Measurements from ENCODE around the gene MFSD6. TPM values are rescaled to one million over a fixed set of nuclear protein-coding genes. Genes with fewer than 3 reads are reported as not detected.

MFSD6 gene
- total RNA-seq, 1 donor from 2014 or later = 0.37 TPM

GRCh38 chr2:190517468-190517867, 109.3 kb downstream of the MFSD6 start:
- TF ChIP-seq CTCF (IDR thresholded peaks at IDR 0.05) (no peak), EZH2 (IDR thresholded peaks at IDR 0.05) (no peak), EZH2phosphoT487 (IDR thresholded peaks at IDR 0.05) (no peak)
- no peak overlapping the region for H2AFZ ChIP-seq (replicated peaks)
- H3K4me2 ChIP-seq = no peak overlapping the region
- no peak overlapping the region for H3K27ac Mint-ChIP-seq
- no peaks in the 10 kb centered on the region for H3K27me3 ChIP-seq
- H3K4me1 Mint-ChIP-seq = peaks cover 4% of the 10 kb centered on the region
- no peaks in the 10 kb centered on the region for H3K36me3 ChIP-seq
- no peak for DNase-seq (ENCODE audit: low spot score)
- no peak overlapping the region for H3K4me3 ChIP-seq
- no peak overlapping the region for H3K4me3 Mint-ChIP-seq
- no peaks in the 10 kb centered on the region for H3K79me2 ChIP-seq (ENCODE audit: low read depth)
- no peaks in the 10 kb centered on the region for H3K4me1 ChIP-seq
- no peaks in the 10 kb centered on the region for H3K9me3 ChIP-seq (ENCODE audit: low read depth)
- H4K20me1 ChIP-seq (ENCODE audit: low read depth) = no peaks in the 10 kb centered on the region
- H3K9ac ChIP-seq = no peak overlapping the region
- no peaks in the 10 kb centered on the region for H3K36me3 Mint-ChIP-seq
- H3F3A ChIP-seq (ENCODE audit: low read depth) = no peaks in the 10 kb centered on the region
- H3K27ac ChIP-seq = no peak overlapping the region
- no peaks in the 10 kb centered on the region for H3K27me3 Mint-ChIP-seq (ENCODE audit: insufficient read depth, low read depth)
- H3K9me3 Mint-ChIP-seq = no peaks in the 10 kb centered on the region

- DNase-seq (ENCODE audit: low spot score) = no peak
- Histone ChIP-seq H3F3A (ENCODE audit: low read depth) (no peaks in the 10 kb centered on the region), H3K4me3 (no peak overlapping the region), H2AFZ (replicated peaks) (no peak overlapping the region), H3K4me1 (no peaks in the 10 kb centered on the region), H3K4me2 (no peak overlapping the region), H3K9ac (no peak overlapping the region), H3K79me2 (ENCODE audit: low read depth) (no peaks in the 10 kb centered on the region), H3K27me3 (no peaks in the 10 kb centered on the region), H3K27ac (no peak overlapping the region), H4K20me1 (ENCODE audit: low read depth) (no peaks in the 10 kb centered on the region), H3K36me3 (no peaks in the 10 kb centered on the region), H3K9me3 (ENCODE audit: low read depth) (no peaks in the 10 kb centered on the region)
- Mint-ChIP-seq H3K27ac (no peak overlapping the region), H3K4me1 (peaks cover 4% of the 10 kb centered on the region), H3K9me3 (no peaks in the 10 kb centered on the region), H3K27me3 (ENCODE audit: insufficient read depth, low read depth) (no peaks in the 10 kb centered on the region), H3K36me3 (no peaks in the 10 kb centered on the region), H3K4me3 (no peak overlapping the region)
- TF ChIP-seq EZH2phosphoT487 (IDR thresholded peaks at IDR 0.05) = no peak
- TF ChIP-seq CTCF (IDR thresholded peaks at IDR 0.05) = no peak
- TF ChIP-seq EZH2 (IDR thresholded peaks at IDR 0.05) = no peak
Measured at GRCh38 chr2:190519975-190520767, 112.0 kb downstream of the MFSD6 start.

GRCh38 chr2:190524928-190525327, 116.8 kb downstream of the MFSD6 start:
- peaks cover 2% of the 10 kb centered on the region for H3K27me3 Mint-ChIP-seq (ENCODE audit: insufficient read depth, low read depth)
- Histone ChIP-seq H3K4me2 (no peak overlapping the region), H3K9ac (no peak overlapping the region), H3K4me3 (no peak overlapping the region), H3K9me3 (ENCODE audit: low read depth) (no peaks in the 10 kb centered on the region), H3K79me2 (ENCODE audit: low read depth) (no peaks in the 10 kb centered on the region), H3K36me3 (no peaks in the 10 kb centered on the region), H3K27me3 (no peaks in the 10 kb centered on the region), H4K20me1 (ENCODE audit: low read depth) (no peaks in the 10 kb centered on the region), H3K4me1 (no peaks in the 10 kb centered on the region), H3F3A (ENCODE audit: low read depth) (no peaks in the 10 kb centered on the region), H2AFZ (replicated peaks) (no peak overlapping the region), H3K27ac (no peak overlapping the region)
- H3K27ac Mint-ChIP-seq = no peak overlapping the region
- H3K4me1 Mint-ChIP-seq = peaks cover 6% of the 10 kb centered on the region
- H3K36me3 Mint-ChIP-seq = no peaks in the 10 kb centered on the region
- no peaks in the 10 kb centered on the region for H3K9me3 Mint-ChIP-seq
- H3K4me3 Mint-ChIP-seq = no peak overlapping the region
- DNase-seq (ENCODE audit: low spot score) = no peak
- no peak for TF ChIP-seq CTCF (IDR thresholded peaks at IDR 0.05)
- TF ChIP-seq EZH2 (IDR thresholded peaks at IDR 0.05) = no peak
- no peak for TF ChIP-seq EZH2phosphoT487 (IDR thresholded peaks at IDR 0.05)
